Regular cardiac myocyte (primary cell): ENCODE results near the gene CYP27C1. TPM values are rescaled to one million over a fixed set of nuclear protein-coding genes. Genes with fewer than 3 reads are reported as not detected.

Experiments used
- total RNA-seq: library from RNA; depleted of rRNA; stranded (reverse); fragments of >200 nt; gene quantifications from 2 replicates; pipeline ENCODE4 v1.2.3, GENCODE V29; 2014

Gene CYP27C1
- not detected in 2 replicates for total RNA-seq

GRCh38 chr2:127220102-127220767 lies at the start of gene CYP27C1:
Gene CYP27C1 (minus strand): TSS chr2:127220299. CDS start chr2:127220270, 29 bp downstream.

Other genes starting within 250 kb of the CYP27C1 start
- gene BIN1, start 113.1 kb downstream of the CYP27C1 start, total RNA-seq, result 40.5 and 40.9 TPM in 2 replicates
- 44.5 and 50.0 TPM in 2 replicates for gene ERCC3, start 73.8 kb upstream of the CYP27C1 start, total RNA-seq
- 35.0 and 40.8 TPM in 2 replicates for gene MAP3K2, start 167.7 kb upstream of the CYP27C1 start, total RNA-seq
- under 0.01 TPM in 1 of 2 replicates, not detected in the other for gene PROC, start 198.1 kb upstream of the CYP27C1 start, total RNA-seq